Measurements from ENCODE around the gene OXNAD1. TPM values are rescaled to one million over a fixed set of nuclear protein-coding genes. Genes with fewer than 3 reads are reported as not detected.

OXNAD1 gene
- total RNA-seq, 2 donors from 2014 or later, result 12.8 to 15.4 TPM

GRCh38 chr3:16335772-16336645 lies 71.0 kb downstream of the OXNAD1 start:
- DNase-seq (no peak), ATAC-seq (no peak)
- intact Hi-C loops (cut with DNase I), result no loop called here

GRCh38 chr3:16336825-16337224 lies 71.8 kb downstream of the OXNAD1 start:
- DNase-seq, result no peak
- no peak for ATAC-seq
- intact Hi-C loops (cut with DNase I), result no loop called here

GRCh38 chr3:16337856-16338540 lies 73.0 kb downstream of the OXNAD1 start:
- intact Hi-C loops (cut with DNase I), result no loop called here
- ATAC-seq (peak; percentile 37 to 53), DNase-seq (no peak)

GRCh38 chr3:16338999-16339398 lies 74.0 kb downstream of the OXNAD1 start:
- intact Hi-C loops (cut with DNase I), result no loop called here
- DNase-seq (no peak), ATAC-seq (peak; percentile 82 to 86)

GRCh38 chr3:16343101-16343500 lies 78.1 kb downstream of the OXNAD1 start:
- DNase-seq (no peak), ATAC-seq (no peak)
- intact Hi-C loops (cut with DNase I), result no loop called here

GRCh38 chr3:16346413-16347081 lies 81.5 kb downstream of the OXNAD1 start:
- intact Hi-C loops (cut with DNase I), result no loop called here
- DNase-seq (no peak), ATAC-seq (no peak)

- ATAC-seq (no peak), DNase-seq (no peak)
- intact Hi-C loops (cut with DNase I), result no loop called here
These were observed 82.5 kb downstream of the OXNAD1 start for GRCh38 chr3:16347548-16347947.

- peak in 1 of 2 donors; percentile 29 for ATAC-seq
- intact Hi-C loops (cut with DNase I), result no loop called here
- DNase-seq, result no peak
These were observed 85.1 kb downstream of the OXNAD1 start for GRCh38 chr3:16349986-16350596.

- intact Hi-C loops (cut with DNase I), result no loop called here
- ATAC-seq (peak in 1 of 2 donors; percentile 77), DNase-seq (no peak)
These were observed 85.7 kb downstream of the OXNAD1 start for GRCh38 chr3:16350597-16351318.

GRCh38 chr3:16352428-16352827 lies 87.4 kb downstream of the OXNAD1 start:
- ATAC-seq (no peak), DNase-seq (no peak)
- intact Hi-C loops (cut with DNase I), result no loop called here

GRCh38 chr3:16354291-16354690 lies 89.3 kb downstream of the OXNAD1 start:
- ATAC-seq, result no peak
- DNase-seq, result no peak
- intact Hi-C loops (cut with DNase I), result no loop called here

Other genes with a start within 250 kb of the OXNAD1 start
- 10 to 100 TPM; 11.1 to 26.5 TPM for gene GALNT15, start 90.5 kb upstream of the OXNAD1 start, total RNA-seq
- gene DPH3, start 269 bp upstream of the OXNAD1 start, total RNA-seq, result 10 to 100 TPM; 18.5 to 22.1 TPM
- 10 to 100 TPM; 28.0 to 28.8 TPM for gene RFTN1, start 248.5 kb downstream of the OXNAD1 start, total RNA-seq